GM12878 (cell line): Measurements from ENCODE around the gene ESYT2.

Source experiments
- CHD4 ChIP-seq: fragments of 200-600 bp; sonication (generic); IDR thresholded peaks from 2 replicates; pipeline ENCODE4 v1.6.1; 2016; ENCODE audit warnings: mild to moderate bottlenecking
- DPF2 ChIP-seq: fragments of 450-650 bp; IDR thresholded peaks from 2 replicates; pipeline ENCODE4 v1.6.1; 2017; ENCODE audit warnings: mild to moderate bottlenecking
- EP300 ChIP-seq, 2 experiments: fragments of 150-350 bp in 1 of 2; IDR thresholded peaks; 2 replicates each; pipeline ENCODE4 v1.6.1; 2011 to 2012; ENCODE audit warnings: low read depth in 2 of 2, low read length in 2 of 2, borderline replicate concordance in 1 of 2, improper control_type of control experiment in 1 of 2, inconsistent platforms in 1 of 2; ENCODE audit not compliant: control insufficient read depth in 1 of 2
- ETV6 ChIP-seq, 2 experiments: fragments of 450-650 bp in 1 of 2; IDR thresholded peaks in 1 of 2; conservative IDR thresholded peaks in 1 of 2; 2 replicates each; pipeline ENCODE4 v1.6.1; 2014; ENCODE audit warnings: antibody characterized with exemption in 1 of 2, borderline replicate concordance in 1 of 2, low read depth in 1 of 2, mild to moderate bottlenecking in 1 of 2, moderate library complexity in 1 of 2
- FOS ChIP-seq: IDR thresholded peaks from 3 replicates; pipeline ENCODE4 v1.6.1; 2011; ENCODE audit warnings: borderline replicate concordance; ENCODE audit not compliant: insufficient read length; ENCODE audit errors: extremely low read depth
- JUNB ChIP-seq: IDR thresholded peaks from 2 replicates; pipeline ENCODE4 v1.6.1; 2016; ENCODE audit warnings: antibody characterized with exemption, mild to moderate bottlenecking
- MYC ChIP-seq: IDR thresholded peaks from 2 replicates; pipeline ENCODE4 v1.6.1; 2011; ENCODE audit warnings: mild to moderate bottlenecking, low read length, moderate library complexity, inconsistent platforms; ENCODE audit not compliant: insufficient read depth, insufficient replicate concordance, insufficient read length, severe bottlenecking
- POLR2AphosphoS2 ChIP-seq: IDR thresholded peaks from 2 replicates; pipeline ENCODE4 v1.6.1; 2011; ENCODE audit warnings: low read depth, mild to moderate bottlenecking, low read length, improper control_type of control experiment, moderate library complexity
- TCF12 ChIP-seq: IDR thresholded peaks from 2 replicates; pipeline ENCODE4 v1.6.1; 2011; ENCODE audit warnings: low read depth, mild to moderate bottlenecking, low read length
- TF ChIP-seq, protein P1 (sequence below): fragments of 450-650 bp; formaldehyde crosslinking; IDR thresholded peaks from 2 replicates; pipeline ENCODE4 v1.4.0; 2020; ENCODE audit warnings: mild to moderate bottlenecking, moderate library complexity
- TF ChIP-seq, protein P2 (sequence below), 3 experiments: IDR thresholded peaks in 2 of 3; conservative IDR thresholded peaks in 1 of 3; 2 replicates each; pipeline ENCODE4 v1.5.1; 2011; ENCODE audit warnings: low read depth in 3 of 3, low read length in 3 of 3, mild to moderate bottlenecking in 3 of 3, control low read depth in 2 of 3, moderate library complexity in 2 of 3, inconsistent platforms in 1 of 3, mixed read lengths in 1 of 3; ENCODE audit not compliant: control insufficient read depth in 2 of 3, insufficient read depth in 1 of 3; ENCODE audit errors: extremely low read depth in 1 of 3
- TF ChIP-seq, protein P3 (sequence below): IDR thresholded peaks from 2 replicates; pipeline ENCODE4 v1.6.1; 2012; ENCODE audit warnings: low read depth, low read length, improper control_type of control experiment

- TF ChIP-seq, protein P1, sequence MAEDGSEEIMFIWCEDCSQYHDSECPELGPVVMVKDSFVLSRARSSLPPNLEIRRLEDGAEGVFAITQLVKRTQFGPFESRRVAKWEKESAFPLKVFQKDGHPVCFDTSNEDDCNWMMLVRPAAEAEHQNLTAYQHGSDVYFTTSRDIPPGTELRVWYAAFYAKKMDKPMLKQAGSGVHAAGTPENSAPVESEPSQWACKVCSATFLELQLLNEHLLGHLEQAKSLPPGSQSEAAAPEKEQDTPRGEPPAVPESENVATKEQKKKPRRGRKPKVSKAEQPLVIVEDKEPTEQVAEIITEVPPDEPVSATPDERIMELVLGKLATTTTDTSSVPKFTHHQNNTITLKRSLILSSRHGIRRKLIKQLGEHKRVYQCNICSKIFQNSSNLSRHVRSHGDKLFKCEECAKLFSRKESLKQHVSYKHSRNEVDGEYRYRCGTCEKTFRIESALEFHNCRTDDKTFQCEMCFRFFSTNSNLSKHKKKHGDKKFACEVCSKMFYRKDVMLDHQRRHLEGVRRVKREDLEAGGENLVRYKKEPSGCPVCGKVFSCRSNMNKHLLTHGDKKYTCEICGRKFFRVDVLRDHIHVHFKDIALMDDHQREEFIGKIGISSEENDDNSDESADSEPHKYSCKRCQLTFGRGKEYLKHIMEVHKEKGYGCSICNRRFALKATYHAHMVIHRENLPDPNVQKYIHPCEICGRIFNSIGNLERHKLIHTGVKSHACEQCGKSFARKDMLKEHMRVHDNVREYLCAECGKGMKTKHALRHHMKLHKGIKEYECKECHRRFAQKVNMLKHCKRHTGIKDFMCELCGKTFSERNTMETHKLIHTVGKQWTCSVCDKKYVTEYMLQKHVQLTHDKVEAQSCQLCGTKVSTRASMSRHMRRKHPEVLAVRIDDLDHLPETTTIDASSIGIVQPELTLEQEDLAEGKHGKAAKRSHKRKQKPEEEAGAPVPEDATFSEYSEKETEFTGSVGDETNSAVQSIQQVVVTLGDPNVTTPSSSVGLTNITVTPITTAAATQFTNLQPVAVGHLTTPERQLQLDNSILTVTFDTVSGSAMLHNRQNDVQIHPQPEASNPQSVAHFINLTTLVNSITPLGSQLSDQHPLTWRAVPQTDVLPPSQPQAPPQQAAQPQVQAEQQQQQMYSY (CRISPR knock-in tag), result no peak
- TF ChIP-seq POLR2AphosphoS2, result no peak
- TF ChIP-seq ETV6 (conservative IDR thresholded peaks at IDR 0.05 in 1 of 2, IDR thresholded peaks at IDR 0.05 in 1 of 2; ENCODE audit: borderline replicate concordance in 1 of 2, low read depth in 1 of 2), result no peak
- TF ChIP-seq CHD4, result no peak
- TF ChIP-seq TCF12, result no peak
- no peak for TF ChIP-seq JUNB
- TF ChIP-seq, protein P2, sequence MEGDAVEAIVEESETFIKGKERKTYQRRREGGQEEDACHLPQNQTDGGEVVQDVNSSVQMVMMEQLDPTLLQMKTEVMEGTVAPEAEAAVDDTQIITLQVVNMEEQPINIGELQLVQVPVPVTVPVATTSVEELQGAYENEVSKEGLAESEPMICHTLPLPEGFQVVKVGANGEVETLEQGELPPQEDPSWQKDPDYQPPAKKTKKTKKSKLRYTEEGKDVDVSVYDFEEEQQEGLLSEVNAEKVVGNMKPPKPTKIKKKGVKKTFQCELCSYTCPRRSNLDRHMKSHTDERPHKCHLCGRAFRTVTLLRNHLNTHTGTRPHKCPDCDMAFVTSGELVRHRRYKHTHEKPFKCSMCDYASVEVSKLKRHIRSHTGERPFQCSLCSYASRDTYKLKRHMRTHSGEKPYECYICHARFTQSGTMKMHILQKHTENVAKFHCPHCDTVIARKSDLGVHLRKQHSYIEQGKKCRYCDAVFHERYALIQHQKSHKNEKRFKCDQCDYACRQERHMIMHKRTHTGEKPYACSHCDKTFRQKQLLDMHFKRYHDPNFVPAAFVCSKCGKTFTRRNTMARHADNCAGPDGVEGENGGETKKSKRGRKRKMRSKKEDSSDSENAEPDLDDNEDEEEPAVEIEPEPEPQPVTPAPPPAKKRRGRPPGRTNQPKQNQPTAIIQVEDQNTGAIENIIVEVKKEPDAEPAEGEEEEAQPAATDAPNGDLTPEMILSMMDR (IDR thresholded peaks at IDR 0.05 in 2 of 3, conservative IDR thresholded peaks at IDR 0.05 in 1 of 3; ENCODE audit: control insufficient read depth in 2 of 3, extremely low read depth in 1 of 3, insufficient read depth in 1 of 3, low read depth in 3 of 3, low read length in 3 of 3), result no peak
- no peak for TF ChIP-seq FOS
- TF ChIP-seq DPF2, result no peak
- TF ChIP-seq EP300 (IDR thresholded peaks at IDR 0.05; ENCODE audit: borderline replicate concordance in 1 of 2, control insufficient read depth in 1 of 2, low read depth in 2 of 2, low read length in 2 of 2), result no peak
- TF ChIP-seq, protein P3, sequence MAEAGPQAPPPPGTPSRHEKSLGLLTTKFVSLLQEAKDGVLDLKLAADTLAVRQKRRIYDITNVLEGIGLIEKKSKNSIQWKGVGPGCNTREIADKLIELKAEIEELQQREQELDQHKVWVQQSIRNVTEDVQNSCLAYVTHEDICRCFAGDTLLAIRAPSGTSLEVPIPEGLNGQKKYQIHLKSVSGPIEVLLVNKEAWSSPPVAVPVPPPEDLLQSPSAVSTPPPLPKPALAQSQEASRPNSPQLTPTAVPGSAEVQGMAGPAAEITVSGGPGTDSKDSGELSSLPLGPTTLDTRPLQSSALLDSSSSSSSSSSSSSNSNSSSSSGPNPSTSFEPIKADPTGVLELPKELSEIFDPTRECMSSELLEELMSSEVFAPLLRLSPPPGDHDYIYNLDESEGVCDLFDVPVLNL, result no peak
- TF ChIP-seq MYC, result no peak
Observed at GRCh38 chr7:158864507-158864820, 35.2 kb upstream of the ESYT2 start.
